Measurements from ENCODE around the gene FBXL7.

DNA sequence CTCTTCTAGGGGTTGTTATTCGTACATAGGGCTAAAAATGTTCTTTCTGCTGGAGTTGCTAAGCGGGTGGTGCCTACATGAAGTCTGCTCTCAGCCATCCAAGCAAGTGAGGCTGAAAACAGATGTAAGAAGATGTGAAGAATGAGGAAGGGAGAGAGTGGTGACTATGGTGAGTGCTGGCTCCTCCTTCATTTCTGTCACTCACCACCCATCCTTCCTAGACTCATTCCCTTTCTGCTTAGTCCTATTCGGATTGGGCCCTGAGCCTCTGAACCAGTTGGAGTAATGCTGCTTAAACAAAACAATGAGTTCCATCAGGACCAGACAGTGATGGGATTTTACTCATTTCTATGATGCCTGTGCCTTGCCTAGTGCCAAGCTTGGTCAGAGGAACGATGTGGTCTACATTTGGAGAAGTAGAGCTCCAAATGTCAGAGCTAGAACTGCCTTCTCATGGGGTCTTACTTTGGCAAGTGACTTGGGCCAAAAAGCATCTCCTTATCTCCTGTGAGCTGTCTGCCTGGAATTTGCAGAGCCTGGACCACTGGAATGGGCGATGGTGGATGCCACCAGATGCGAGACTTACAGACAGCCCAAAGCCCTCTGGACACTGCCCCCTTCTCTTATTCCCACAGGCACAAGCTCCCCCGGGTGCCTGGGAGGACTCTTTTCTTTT lies 192.9 kb downstream of the FBXL7 start:
- TF ChIP-seq, protein P1, sequence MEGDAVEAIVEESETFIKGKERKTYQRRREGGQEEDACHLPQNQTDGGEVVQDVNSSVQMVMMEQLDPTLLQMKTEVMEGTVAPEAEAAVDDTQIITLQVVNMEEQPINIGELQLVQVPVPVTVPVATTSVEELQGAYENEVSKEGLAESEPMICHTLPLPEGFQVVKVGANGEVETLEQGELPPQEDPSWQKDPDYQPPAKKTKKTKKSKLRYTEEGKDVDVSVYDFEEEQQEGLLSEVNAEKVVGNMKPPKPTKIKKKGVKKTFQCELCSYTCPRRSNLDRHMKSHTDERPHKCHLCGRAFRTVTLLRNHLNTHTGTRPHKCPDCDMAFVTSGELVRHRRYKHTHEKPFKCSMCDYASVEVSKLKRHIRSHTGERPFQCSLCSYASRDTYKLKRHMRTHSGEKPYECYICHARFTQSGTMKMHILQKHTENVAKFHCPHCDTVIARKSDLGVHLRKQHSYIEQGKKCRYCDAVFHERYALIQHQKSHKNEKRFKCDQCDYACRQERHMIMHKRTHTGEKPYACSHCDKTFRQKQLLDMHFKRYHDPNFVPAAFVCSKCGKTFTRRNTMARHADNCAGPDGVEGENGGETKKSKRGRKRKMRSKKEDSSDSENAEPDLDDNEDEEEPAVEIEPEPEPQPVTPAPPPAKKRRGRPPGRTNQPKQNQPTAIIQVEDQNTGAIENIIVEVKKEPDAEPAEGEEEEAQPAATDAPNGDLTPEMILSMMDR (IDR thresholded peaks at IDR 0.05; ENCODE audit: poor library complexity, severe bottlenecking), result no peak
- TF ChIP-seq, protein P2, sequence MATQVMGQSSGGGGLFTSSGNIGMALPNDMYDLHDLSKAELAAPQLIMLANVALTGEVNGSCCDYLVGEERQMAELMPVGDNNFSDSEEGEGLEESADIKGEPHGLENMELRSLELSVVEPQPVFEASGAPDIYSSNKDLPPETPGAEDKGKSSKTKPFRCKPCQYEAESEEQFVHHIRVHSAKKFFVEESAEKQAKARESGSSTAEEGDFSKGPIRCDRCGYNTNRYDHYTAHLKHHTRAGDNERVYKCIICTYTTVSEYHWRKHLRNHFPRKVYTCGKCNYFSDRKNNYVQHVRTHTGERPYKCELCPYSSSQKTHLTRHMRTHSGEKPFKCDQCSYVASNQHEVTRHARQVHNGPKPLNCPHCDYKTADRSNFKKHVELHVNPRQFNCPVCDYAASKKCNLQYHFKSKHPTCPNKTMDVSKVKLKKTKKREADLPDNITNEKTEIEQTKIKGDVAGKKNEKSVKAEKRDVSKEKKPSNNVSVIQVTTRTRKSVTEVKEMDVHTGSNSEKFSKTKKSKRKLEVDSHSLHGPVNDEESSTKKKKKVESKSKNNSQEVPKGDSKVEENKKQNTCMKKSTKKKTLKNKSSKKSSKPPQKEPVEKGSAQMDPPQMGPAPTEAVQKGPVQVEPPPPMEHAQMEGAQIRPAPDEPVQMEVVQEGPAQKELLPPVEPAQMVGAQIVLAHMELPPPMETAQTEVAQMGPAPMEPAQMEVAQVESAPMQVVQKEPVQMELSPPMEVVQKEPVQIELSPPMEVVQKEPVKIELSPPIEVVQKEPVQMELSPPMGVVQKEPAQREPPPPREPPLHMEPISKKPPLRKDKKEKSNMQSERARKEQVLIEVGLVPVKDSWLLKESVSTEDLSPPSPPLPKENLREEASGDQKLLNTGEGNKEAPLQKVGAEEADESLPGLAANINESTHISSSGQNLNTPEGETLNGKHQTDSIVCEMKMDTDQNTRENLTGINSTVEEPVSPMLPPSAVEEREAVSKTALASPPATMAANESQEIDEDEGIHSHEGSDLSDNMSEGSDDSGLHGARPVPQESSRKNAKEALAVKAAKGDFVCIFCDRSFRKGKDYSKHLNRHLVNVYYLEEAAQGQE (IDR thresholded peaks at IDR 0.05; ENCODE audit: borderline replicate concordance), result no peak
- TF ChIP-seq POLR2AphosphoS5 (IDR thresholded peaks at IDR 0.05) (no peak), MXI1 (conservative IDR thresholded peaks at IDR 0.05; ENCODE audit: poor library complexity, severe bottlenecking) (no peak), EZH2 (IDR thresholded peaks at IDR 0.05; ENCODE audit: borderline replicate concordance, insufficient read depth, low read length, poor library complexity, severe bottlenecking) (no peak)
